K562 (cell line): Measurements from ENCODE around the gene HBB. TPM values are rescaled to one million over a fixed set of nuclear protein-coding genes. Genes with fewer than 3 reads are reported as not detected.

Experiments
- AFF1 ChIP-seq, 2 experiments: fragments of 450-650 bp; IDR thresholded peaks; 2 replicates each; pipeline ENCODE4 v1.6.1; 2018; ENCODE audit warnings: mild to moderate bottlenecking in 2 of 2, low read depth in 1 of 2; ENCODE audit not compliant: partially characterized antibody in 2 of 2
- ARID3B ChIP-seq: fragments of 250-450 bp; sonication (Bioruptor Pico); IDR thresholded peaks from 2 replicates; pipeline ENCODE4 v1.4.0; 2020; ENCODE audit warnings: borderline replicate concordance
- BRF1 ChIP-seq: IDR thresholded peaks from 3 replicates; pipeline ENCODE4 v1.6.1; 2011; ENCODE audit warnings: borderline replicate concordance, mild to moderate bottlenecking; ENCODE audit not compliant: insufficient read length; ENCODE audit errors: extremely low read depth
- CBX5 ChIP-seq: IDR thresholded peaks from 2 replicates; pipeline ENCODE4 v1.6.1; 2014; ENCODE audit warnings: low read depth, borderline replicate concordance
- GTF2E2 ChIP-seq: fragments of 200-800 bp; sonication (Bioruptor generic); IDR thresholded peaks from 2 replicates; pipeline ENCODE4 v1.6.1; 2016; ENCODE audit warnings: missing genetic modification characterization, missing compliant biosample characterization
- PBX2 ChIP-seq, 2 experiments: IDR thresholded peaks in 1 of 2; conservative IDR thresholded peaks in 1 of 2; 2 replicates each; pipeline ENCODE4 v1.6.1; 2016; ENCODE audit warnings: low read depth in 2 of 2, mild to moderate bottlenecking in 1 of 2, missing compliant biosample characterization in 1 of 2, missing genetic modification characterization in 1 of 2, moderate library complexity in 1 of 2
- PHF20 ChIP-seq: fragments of 450-650 bp; IDR thresholded peaks from 2 replicates; pipeline ENCODE4 v1.6.1; 2018; ENCODE audit not compliant: partially characterized antibody
- RFX1 ChIP-seq: fragments of 450-650 bp; IDR thresholded peaks from 2 replicates; pipeline ENCODE4 v1.6.1; 2016; ENCODE audit warnings: mild to moderate bottlenecking, moderate library complexity
- SIN3B ChIP-seq: fragments of 450-650 bp; IDR thresholded peaks from 2 replicates; pipeline ENCODE4 v1.6.1; 2017; ENCODE audit warnings: low read depth, mild to moderate bottlenecking, moderate library complexity
- THAP12 ChIP-seq: fragments of 250-450 bp; sonication (Bioruptor Pico); IDR thresholded peaks from 2 replicates; pipeline ENCODE4 v1.9.0; 2021; ENCODE audit warnings: mild to moderate bottlenecking, inconsistent platforms
- YBX1 ChIP-seq: fragments of 450-650 bp; IDR thresholded peaks from 2 replicates; pipeline ENCODE4 v1.7.1; 2016; ENCODE audit warnings: mild to moderate bottlenecking
- ZBTB34 ChIP-seq: fragments of 250-450 bp; sonication (Bioruptor Pico); IDR thresholded peaks from 2 replicates; pipeline ENCODE4 v1.8.0; 2021; ENCODE audit warnings: mild to moderate bottlenecking, moderate library complexity
- ZFP36 ChIP-seq: fragments of 150-350 bp; IDR thresholded peaks from 2 replicates; pipeline ENCODE4 v1.6.1; 2018; ENCODE audit warnings: low read length, low read depth; ENCODE audit not compliant: partially characterized antibody
- ZNF785 ChIP-seq: fragments of 250-450 bp; sonication (Bioruptor Pico); IDR thresholded peaks from 2 replicates; pipeline ENCODE4 v1.4.0; 2020; ENCODE audit warnings: mild to moderate bottlenecking
- polyA plus RNA-seq, 8 experiments: library from polyadenylated mRNA; depleted of rRNA in 4 of 8; stranded (reverse) in 5 of 8; unstranded in 3 of 8; fragments of >200 nt; fragmentation: Nextera tagmentation in 2 of 8; fragmentation: Illumina TruSeq in 1 of 8; extraction: Ambion mirVana in 2 of 8; extraction: Trizol in 1 of 8; gene quantifications; 2 replicates each; pipeline versions ENCODE4 v1.2.1 to v1.2.3, GENCODE V29; 2011 to 2014; ENCODE audit warnings: inconsistent platforms in 1 of 8, missing spikeins in 1 of 8
- total RNA-seq, 7 experiments: library from RNA; depleted of rRNA in 6 of 7; stranded (reverse); fragments of >200 nt in 6 of 7; fragmentation: Illumina TruSeq in 2 of 7; extraction: Trizol in 2 of 7; gene quantifications; 2 replicates each; pipeline versions ENCODE4 v1.2.1 to v1.2.3, GENCODE V29; 2011 to 2021; ENCODE audit warnings: low replicate concordance in 1 of 7

Gene HBB
- total and polyA plus RNA-seq, 9 of the 15 experiments (the other 6 are each of a cell fraction or from before 2014, with no cell fraction given), result 0.33 to 3.4 (median 1.2) TPM; not detected in 2

GRCh38 chr11:5242933-5243815 lies 16.3 kb upstream of the HBB start (continued):
- TF ChIP-seq PBX2 (CRISPR knock-in tag; IDR thresholded peaks at IDR 0.05; ENCODE audit: low read depth) (no peak), PBX2 (tag; conservative IDR thresholded peaks at IDR 0.05; ENCODE audit: low read depth) (no peak), RFX1 (no peak), ZNF785 (CRISPR knock-in tag) (no peak), BRF1 (no peak), PHF20 (no peak), YBX1 (no peak), CBX5 (no peak), SIN3B (no peak), GTF2E2 (tag) (no peak), AFF1 (IDR thresholded peaks at IDR 0.05; ENCODE audit: low read depth in 1 of 2, partially characterized antibody in 2 of 2) (peak in 1 of 2 experiments; percentile 7), ZFP36 (no peak), ARID3B (CRISPR knock-in tag) (no peak), THAP12 (CRISPR knock-in tag) (no peak), ZBTB34 (CRISPR knock-in tag) (no peak)
